ENCODE data around the gene BOLA1. TPM values are rescaled to one million over a fixed set of nuclear protein-coding genes. Genes with fewer than 3 reads are reported as not detected.
A peak's percentile ranks its signal among the peaks of the same experiment; 100 is the strongest.

Gene BOLA1
- total RNA-seq, 1 donor from 2014 or later = 6.3 TPM

- no peaks in the 10 kb centered on the region for H3K9me3 ChIP-seq (ENCODE audit: control insufficient read depth in 3 of 3, low read length in 3 of 3)
- H3K27me3 ChIP-seq (ENCODE audit: control insufficient read depth in 3 of 3, insufficient read depth in 3 of 3, low read length in 3 of 3) = peaks cover 5 to 16% (median 11%) of the 10 kb centered on the region in 3 donors
- no peak overlapping the region for H3K9ac ChIP-seq (ENCODE audit: low read depth in 1 of 3, low read length in 3 of 3)
- no peak overlapping the region for H3K4me3 ChIP-seq (ENCODE audit: low read length in 3 of 3)
- H3K27ac ChIP-seq (ENCODE audit: low read depth, low read length) = no peak overlapping the region
- H3K36me3 ChIP-seq (ENCODE audit: control insufficient read depth in 3 of 3, insufficient read depth in 3 of 3, low read length in 3 of 3) = no peaks in the 10 kb centered on the region
- H3K4me1 ChIP-seq (ENCODE audit: control insufficient read depth in 3 of 3, insufficient read depth in 3 of 3, low read length in 3 of 3) = no peaks in the 10 kb centered on the region
Observed at GRCh38 chr1:149916193-149916897, 17.0 kb downstream of the BOLA1 start.

- H3K4me1 ChIP-seq (ENCODE audit: control insufficient read depth in 3 of 3, insufficient read depth in 3 of 3, low read length in 3 of 3) = no peaks in the 10 kb centered on the region
- no peak overlapping the region for H3K9ac ChIP-seq (ENCODE audit: low read depth in 1 of 3, low read length in 3 of 3)
- no peak overlapping the region for H3K4me3 ChIP-seq (ENCODE audit: low read length in 3 of 3)
- H3K36me3 ChIP-seq (ENCODE audit: control insufficient read depth in 3 of 3, insufficient read depth in 3 of 3, low read length in 3 of 3) = no peaks in the 10 kb centered on the region
- H3K9me3 ChIP-seq (ENCODE audit: control insufficient read depth in 3 of 3, low read length in 3 of 3) = no peaks in the 10 kb centered on the region
- peaks cover 5 to 16% (median 11%) of the 10 kb centered on the region in 3 donors for H3K27me3 ChIP-seq (ENCODE audit: control insufficient read depth in 3 of 3, insufficient read depth in 3 of 3, low read length in 3 of 3)
- H3K27ac ChIP-seq (ENCODE audit: low read depth, low read length) = no peak overlapping the region
Observed at GRCh38 chr1:149916898-149917252, 17.5 kb downstream of the BOLA1 start.

- Histone ChIP-seq H3K4me1 (ENCODE audit: control insufficient read depth in 3 of 3, insufficient read depth in 3 of 3, low read length in 3 of 3) (no peaks in the 10 kb centered on the region), H3K36me3 (ENCODE audit: control insufficient read depth in 3 of 3, insufficient read depth in 3 of 3, low read length in 3 of 3) (peaks cover 2 to 5% (median 4%) of the 10 kb centered on the region in 3 donors), H3K4me3 (ENCODE audit: low read length in 3 of 3) (peak within 1 kb of the TSS in 2 of 3 donors; percentile 9 to 52), H3K27me3 (ENCODE audit: control insufficient read depth in 3 of 3, insufficient read depth in 3 of 3, low read length in 3 of 3) (peaks cover 5 to 16% (median 11%) of the 10 kb centered on the region in 3 donors), H3K27ac (ENCODE audit: low read depth, low read length) (no peak within 1 kb of the TSS), H3K9ac (ENCODE audit: low read depth in 1 of 3, low read length in 3 of 3) (no peak within 1 kb of the TSS), H3K9me3 (ENCODE audit: control insufficient read depth in 3 of 3, low read length in 3 of 3) (no peaks in the 10 kb centered on the region)
Observed at GRCh38 chr1:149917571-149918144, 18.3 kb downstream of the BOLA1 start, which contains the start of gene SV2A. Gene SV2A, minus strand, starts transcription at chr1:149917844. Its CDS starts 4,004 bp downstream, at chr1:149913840.

- Histone ChIP-seq H3K9ac (ENCODE audit: low read depth in 1 of 3, low read length in 3 of 3) (no peak overlapping the region), H3K4me3 (ENCODE audit: low read length in 3 of 3) (no peak overlapping the region), H3K4me1 (ENCODE audit: control insufficient read depth in 3 of 3, insufficient read depth in 3 of 3, low read length in 3 of 3) (peaks cover 24 to 25% (median 25%) of the 10 kb centered on the region in 3 donors), H3K27ac (ENCODE audit: low read depth, low read length) (no peak overlapping the region), H3K36me3 (ENCODE audit: control insufficient read depth in 3 of 3, insufficient read depth in 3 of 3, low read length in 3 of 3) (peaks cover 44 to 45% (median 44%) of the 10 kb centered on the region in 3 donors), H3K9me3 (ENCODE audit: control insufficient read depth in 3 of 3, low read length in 3 of 3) (no peaks in the 10 kb centered on the region), H3K27me3 (ENCODE audit: control insufficient read depth in 3 of 3, insufficient read depth in 3 of 3, low read length in 3 of 3) (peaks cover 0 to 3% (median 1%) of the 10 kb centered on the region in 3 donors)
Observed at GRCh38 chr1:149923626-149924025, 24.3 kb downstream of the BOLA1 start.

- peaks cover 44 to 48% (median 45%) of the 10 kb centered on the region in 3 donors for H3K36me3 ChIP-seq (ENCODE audit: control insufficient read depth in 3 of 3, insufficient read depth in 3 of 3, low read length in 3 of 3)
- H3K4me3 ChIP-seq (ENCODE audit: low read length in 3 of 3) = no peak overlapping the region
- H3K27me3 ChIP-seq (ENCODE audit: control insufficient read depth in 3 of 3, insufficient read depth in 3 of 3, low read length in 3 of 3) = no peaks in the 10 kb centered on the region
- H3K4me1 ChIP-seq (ENCODE audit: control insufficient read depth in 3 of 3, insufficient read depth in 3 of 3, low read length in 3 of 3) = peaks cover 25% of the 10 kb centered on the region in 3 donors
- no peak overlapping the region for H3K27ac ChIP-seq (ENCODE audit: low read depth, low read length)
- no peaks in the 10 kb centered on the region for H3K9me3 ChIP-seq (ENCODE audit: control insufficient read depth in 3 of 3, low read length in 3 of 3)
- no peak overlapping the region for H3K9ac ChIP-seq (ENCODE audit: low read depth in 1 of 3, low read length in 3 of 3)
Observed at GRCh38 chr1:149925345-149925744, 26.0 kb downstream of the BOLA1 start.

- Histone ChIP-seq H3K36me3 (ENCODE audit: control insufficient read depth in 3 of 3, insufficient read depth in 3 of 3, low read length in 3 of 3) (peaks cover 44 to 48% (median 45%) of the 10 kb centered on the region in 3 donors), H3K9me3 (ENCODE audit: control insufficient read depth in 3 of 3, low read length in 3 of 3) (no peaks in the 10 kb centered on the region), H3K4me3 (ENCODE audit: low read length in 3 of 3) (peak overlapping the region in 1 of 3 donors; percentile 39), H3K9ac (ENCODE audit: low read depth in 1 of 3, low read length in 3 of 3) (no peak overlapping the region), H3K4me1 (ENCODE audit: control insufficient read depth in 3 of 3, insufficient read depth in 3 of 3, low read length in 3 of 3) (peaks cover 25% of the 10 kb centered on the region in 3 donors), H3K27me3 (ENCODE audit: control insufficient read depth in 3 of 3, insufficient read depth in 3 of 3, low read length in 3 of 3) (no peaks in the 10 kb centered on the region), H3K27ac (ENCODE audit: low read depth, low read length) (no peak overlapping the region)
Observed at GRCh38 chr1:149925751-149926150, 26.4 kb downstream of the BOLA1 start.

- Histone ChIP-seq H3K4me3 (ENCODE audit: low read length in 3 of 3) (peak overlapping the region; percentile 39 to 97 (median 56)), H3K9ac (ENCODE audit: low read depth in 1 of 3, low read length in 3 of 3) (no peak overlapping the region), H3K27me3 (ENCODE audit: control insufficient read depth in 3 of 3, insufficient read depth in 3 of 3, low read length in 3 of 3) (no peaks in the 10 kb centered on the region), H3K9me3 (ENCODE audit: control insufficient read depth in 3 of 3, low read length in 3 of 3) (no peaks in the 10 kb centered on the region), H3K36me3 (ENCODE audit: control insufficient read depth in 3 of 3, insufficient read depth in 3 of 3, low read length in 3 of 3) (peaks cover 44 to 48% (median 45%) of the 10 kb centered on the region in 3 donors), H3K27ac (ENCODE audit: low read depth, low read length) (no peak overlapping the region), H3K4me1 (ENCODE audit: control insufficient read depth in 3 of 3, insufficient read depth in 3 of 3, low read length in 3 of 3) (peaks cover 25% of the 10 kb centered on the region in 3 donors)
Observed at GRCh38 chr1:149926296-149926695, 26.9 kb downstream of the BOLA1 start.

GRCh38 chr1:149927056-149927562 is 27.7 kb downstream of the BOLA1 start:
- Histone ChIP-seq H3K4me1 (ENCODE audit: control insufficient read depth in 3 of 3, insufficient read depth in 3 of 3, low read length in 3 of 3) (peaks cover 25% of the 10 kb centered on the region in 3 donors), H3K27me3 (ENCODE audit: control insufficient read depth in 3 of 3, insufficient read depth in 3 of 3, low read length in 3 of 3) (no peaks in the 10 kb centered on the region), H3K9ac (ENCODE audit: low read depth in 1 of 3, low read length in 3 of 3) (peak overlapping the region; percentile 93 to 97 (median 95)), H3K36me3 (ENCODE audit: control insufficient read depth in 3 of 3, insufficient read depth in 3 of 3, low read length in 3 of 3) (peaks cover 44 to 48% (median 45%) of the 10 kb centered on the region in 3 donors), H3K4me3 (ENCODE audit: low read length in 3 of 3) (peak overlapping the region; percentile 95 to 97 (median 97)), H3K27ac (ENCODE audit: low read depth, low read length) (peak overlapping the region; percentile 91), H3K9me3 (ENCODE audit: control insufficient read depth in 3 of 3, low read length in 3 of 3) (no peaks in the 10 kb centered on the region)

GRCh38 chr1:149927563-149928400 is 28.4 kb downstream of the BOLA1 start, which contains the start of gene SF3B4:
Gene SF3B4, minus strand, starts transcription at chr1:149927803. Its CDS starts 44 bp downstream, at chr1:149927759.
- Histone ChIP-seq H3K36me3 (ENCODE audit: control insufficient read depth in 3 of 3, insufficient read depth in 3 of 3, low read length in 3 of 3) (peaks cover 40 to 42% (median 41%) of the 10 kb centered on the region in 3 donors), H3K9me3 (ENCODE audit: control insufficient read depth in 3 of 3, low read length in 3 of 3) (no peaks in the 10 kb centered on the region), H3K27me3 (ENCODE audit: control insufficient read depth in 3 of 3, insufficient read depth in 3 of 3, low read length in 3 of 3) (no peaks in the 10 kb centered on the region), H3K27ac (ENCODE audit: low read depth, low read length) (peak within 1 kb of the TSS; percentile 91), H3K4me3 (ENCODE audit: low read length in 3 of 3) (peak within 1 kb of the TSS; percentile 95 to 97 (median 97)), H3K9ac (ENCODE audit: low read depth in 1 of 3, low read length in 3 of 3) (peak within 1 kb of the TSS; percentile 93 to 97 (median 95)), H3K4me1 (ENCODE audit: control insufficient read depth in 3 of 3, insufficient read depth in 3 of 3, low read length in 3 of 3) (peaks cover 25% of the 10 kb centered on the region in 3 donors)
